Panc1 (cell line): ENCODE results near the gene ELF5. TPM values are rescaled to one million over a fixed set of nuclear protein-coding genes. Genes with fewer than 3 reads are reported as not detected.

ENCODE experiments used
- ATAC-seq: fragments of 200-7000 bp; cut with Tn5 transposase; 2 replicates; pipeline ENCODE4 v1.9.1; 2020; ENCODE audit warnings: mild to moderate bottlenecking, moderate library complexity
- BruUV-seq: library from RNA; stranded (reverse); fragments of 400-500 nt; replicated peaks from 2 replicates; lab custom pipeline; 2021; lab: Mats Ljungman, UMichigan
- CTCF ChIA-PET: fragments of 300-600 bp; sonication (Branson Sonifier 250); formaldehyde crosslinking; loops from one replicate; lab custom pipeline; 2022; ENCODE audit warnings: antibody characterized with exemption; lab: Charles Lee
- POLR2A ChIA-PET: fragments of 300-600 bp; sonication (Branson Sonifier 250); formaldehyde crosslinking; loops from one replicate; lab custom pipeline; 2022; ENCODE audit warnings: antibody characterized with exemption; lab: Charles Lee
- DNase-seq: peaks from one replicate; pipeline ENCODE4 v3.0.0-alpha.2; 2010; ENCODE audit warnings: low read depth, low spot score
- H3K27ac ChIP-seq: 2 replicates; pipeline ENCODE4 v1.5.1; 2011; ENCODE audit warnings: mild to moderate bottlenecking, low read length, inconsistent platforms
- H3K27me3 ChIP-seq: fragments of 200-500 bp; sonication (Bioruptor generic); 2 replicates; pipeline ENCODE4 v1.6.0; 2014; ENCODE audit warnings: low read length, inconsistent platforms; ENCODE audit not compliant: control insufficient read depth, insufficient read depth
- H3K36me3 ChIP-seq: fragments of 200-500 bp; sonication (Bioruptor generic); 2 replicates; pipeline ENCODE4 v1.5.1; 2014; ENCODE audit warnings: inconsistent platforms, mild to moderate bottlenecking, low read length, moderate library complexity; ENCODE audit not compliant: control insufficient read depth, insufficient read depth
- H3K4me1 ChIP-seq: 2 replicates; pipeline ENCODE4 v1.5.1; 2011; ENCODE audit warnings: inconsistent platforms, mild to moderate bottlenecking, low read length, moderate library complexity; ENCODE audit not compliant: control insufficient read depth, insufficient read depth
- H3K4me3 ChIP-seq, 2 experiments: 2 replicates each; pipeline ENCODE4 v1.5.1; 2011 to 2012; ENCODE audit warnings: low read depth in 2 of 2, low read length in 2 of 2, mild to moderate bottlenecking in 2 of 2, inconsistent platforms in 1 of 2, moderate library complexity in 1 of 2
- H3K9me3 ChIP-seq: fragments of 200-500 bp; sonication (Bioruptor generic); 2 replicates; pipeline ENCODE4 v1.5.1; 2014; ENCODE audit warnings: low read depth, mild to moderate bottlenecking, inconsistent platforms, low read length, moderate library complexity; ENCODE audit not compliant: control insufficient read depth, insufficient read depth
- POLR2AphosphoS5 ChIP-seq: IDR thresholded peaks from 2 replicates; pipeline ENCODE4 v1.6.1; 2012; ENCODE audit warnings: mild to moderate bottlenecking, low read depth, low read length, moderate library complexity
- REST ChIP-seq, 2 experiments: IDR thresholded peaks; 2 replicates each; pipeline ENCODE4 v1.6.1; 2011 to 2012; ENCODE audit warnings: low read depth in 2 of 2, control low read depth in 1 of 2, low read length in 1 of 2, mild to moderate bottlenecking in 1 of 2, moderate library complexity in 1 of 2; ENCODE audit not compliant: insufficient read depth in 1 of 2
- SIN3A ChIP-seq: IDR thresholded peaks from 2 replicates; pipeline ENCODE4 v1.6.1; 2012; ENCODE audit warnings: low read depth, mild to moderate bottlenecking, low read length, moderate library complexity, borderline replicate concordance; ENCODE audit not compliant: insufficient read depth
- TCF7L2 ChIP-seq: IDR thresholded peaks from 2 replicates; pipeline ENCODE4 v1.6.1; 2011; ENCODE audit warnings: mild to moderate bottlenecking, low read depth, low read length, inconsistent platforms
- in situ Hi-C: cut with HindIII; loops from 2 replicates; pipeline ENCODE4 v1.10.0; 2016; ENCODE audit warnings: low sequenced_read_pairs, low pct_unique_long_range_greater_than_20kb
- intact Hi-C: fragments of 100-400 bp; cut with micrococcal nuclease; formaldehyde crosslinking; loops from one replicate; pipeline ENCODE4 v1.10.0; 2022; ENCODE audit not compliant: unreplicated experiment
- total RNA-seq: library from RNA; stranded (reverse); gene quantifications from one replicate; pipeline ENCODE4 v1.2.1, GENCODE V29; 2021; ENCODE audit not compliant: unreplicated experiment
- TF ChIP-seq, protein P1 (sequence below): fragments of 450-650 bp; IDR thresholded peaks from 2 replicates; pipeline ENCODE4 v1.5.1; 2017; ENCODE audit warnings: mild to moderate bottlenecking

Gene ELF5
- total RNA-seq, 1 experiment from 2014 or later, result not detected

GRCh38 chr11:34459507-34460162 is 54.0 kb downstream of the ELF5 start:
- ATAC-seq, result no peak
- BruUV-seq, result no TSS peak
- Histone ChIP-seq H3K36me3 (peaks cover 37% of the 10 kb centered on the region), H3K4me1 (no peaks in the 10 kb centered on the region), H3K4me3 (no peak overlapping the region), H3K27me3 (no peaks in the 10 kb centered on the region), H3K9me3 (peaks cover 4% of the 10 kb centered on the region; the same call in 1 of the 2 replicates), H3K27ac (no peak overlapping the region)
- DNase-seq, result no peak
- intact Hi-C loops (no loop called here), in situ Hi-C loops (no loop called here)
- CTCF ChIA-PET, result interaction anchor here (0.7 kb wide), 1 partner anchor 243 kb away, joined by 11 read pairs; no protein-coding TSS in a partner anchor
- TF ChIP-seq REST (IDR thresholded peaks at IDR 0.05; ENCODE audit: insufficient read depth in 1 of 2, low read depth in 2 of 2, low read length in 1 of 2) (no peak), POLR2AphosphoS5 (no peak), TCF7L2 (no peak), SIN3A (no peak)
- TF ChIP-seq, protein P1, sequence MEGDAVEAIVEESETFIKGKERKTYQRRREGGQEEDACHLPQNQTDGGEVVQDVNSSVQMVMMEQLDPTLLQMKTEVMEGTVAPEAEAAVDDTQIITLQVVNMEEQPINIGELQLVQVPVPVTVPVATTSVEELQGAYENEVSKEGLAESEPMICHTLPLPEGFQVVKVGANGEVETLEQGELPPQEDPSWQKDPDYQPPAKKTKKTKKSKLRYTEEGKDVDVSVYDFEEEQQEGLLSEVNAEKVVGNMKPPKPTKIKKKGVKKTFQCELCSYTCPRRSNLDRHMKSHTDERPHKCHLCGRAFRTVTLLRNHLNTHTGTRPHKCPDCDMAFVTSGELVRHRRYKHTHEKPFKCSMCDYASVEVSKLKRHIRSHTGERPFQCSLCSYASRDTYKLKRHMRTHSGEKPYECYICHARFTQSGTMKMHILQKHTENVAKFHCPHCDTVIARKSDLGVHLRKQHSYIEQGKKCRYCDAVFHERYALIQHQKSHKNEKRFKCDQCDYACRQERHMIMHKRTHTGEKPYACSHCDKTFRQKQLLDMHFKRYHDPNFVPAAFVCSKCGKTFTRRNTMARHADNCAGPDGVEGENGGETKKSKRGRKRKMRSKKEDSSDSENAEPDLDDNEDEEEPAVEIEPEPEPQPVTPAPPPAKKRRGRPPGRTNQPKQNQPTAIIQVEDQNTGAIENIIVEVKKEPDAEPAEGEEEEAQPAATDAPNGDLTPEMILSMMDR, result no peak
- POLR2A ChIA-PET, result no interaction called here

GRCh38 chr11:34458525-34458924 is 55.1 kb downstream of the ELF5 start:
- ChIA-PET CTCF (interaction anchor here (0.5 kb wide), 1 partner anchor 96 kb away, joined by 5 read pairs; no protein-coding TSS in a partner anchor), POLR2A (no interaction called here)
- no peak overlapping the region for H3K27ac ChIP-seq
- H3K4me1 ChIP-seq, result no peaks in the 10 kb centered on the region
- ATAC-seq, result no peak
- in situ Hi-C loops (no loop called here), intact Hi-C loops (no loop called here)
- no peak for DNase-seq
- H3K4me3 ChIP-seq, result no peak overlapping the region
- H3K36me3 ChIP-seq, result peaks cover 38% of the 10 kb centered on the region
- no peaks in the 10 kb centered on the region for H3K27me3 ChIP-seq
- no TSS peak for BruUV-seq
- no peaks in the 10 kb centered on the region for H3K9me3 ChIP-seq
- no peak for TF ChIP-seq TCF7L2
- TF ChIP-seq SIN3A, result no peak
- TF ChIP-seq POLR2AphosphoS5, result no peak

DNA sequence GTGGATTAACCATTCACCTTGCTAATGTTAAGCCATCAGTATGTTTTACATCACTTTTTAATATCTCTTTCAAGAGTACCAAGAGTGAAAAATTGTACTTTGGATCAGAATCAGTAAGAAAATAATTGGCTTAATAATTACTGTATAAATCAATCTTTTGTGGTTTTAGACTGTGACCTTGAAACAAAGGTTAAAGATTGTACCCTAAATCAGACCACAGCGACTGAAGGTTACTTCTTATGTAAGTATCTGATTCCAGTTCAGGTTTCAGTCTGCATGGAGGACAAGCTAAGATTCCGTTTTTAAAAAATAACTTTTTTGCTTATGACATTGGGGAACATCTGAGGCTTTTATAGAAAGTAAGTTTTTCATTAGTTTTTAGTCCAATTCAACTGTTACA is 56.0 kb downstream of the ELF5 start:
- ChIA-PET POLR2A (no interaction called here), CTCF (interaction anchor here (0.5 to 0.6 kb wide), 2 partner anchors 23 to 782 kb away, joined by 4 to 8 read pairs; no protein-coding TSS in a partner anchor)
- DNase-seq (no peak), ATAC-seq (no peak)
- in situ Hi-C loops (no loop called here), intact Hi-C loops (no loop called here)
- H3K27me3 ChIP-seq, result no peaks in the 10 kb centered on the region
- H3K27ac ChIP-seq, result no peak overlapping the region
- no TSS peak for BruUV-seq
- no peaks in the 10 kb centered on the region for H3K4me1 ChIP-seq
- TF ChIP-seq POLR2AphosphoS5, result no peak
- no peak for TF ChIP-seq REST (IDR thresholded peaks at IDR 0.05; ENCODE audit: insufficient read depth in 1 of 2, low read depth in 2 of 2, low read length in 1 of 2)
- TF ChIP-seq TCF7L2, result no peak
- TF ChIP-seq, protein P1, result no peak
- no peak for TF ChIP-seq SIN3A
- H3K4me3 ChIP-seq, result no peak overlapping the region
- no peaks in the 10 kb centered on the region for H3K9me3 ChIP-seq
- H3K36me3 ChIP-seq, result peaks cover 43% of the 10 kb centered on the region
